DMS153 treated with DMSO at 0.1 percent for 48 hours (cell line): ENCODE results near the gene NBEAL1.
"Not testable (repeated sequence)": the region's sequence is repeated elsewhere in the genome, so short reads cannot be mapped to it uniquely, and the experiment has no call there.

ENCODE experiments used
- DNase-seq: peaks from one replicate; lab custom pipeline; 2025; ENCODE audit not compliant: unreplicated experiment; lab: John Stamatoyannopoulos, UW

NBEAL1 gene

DNA sequence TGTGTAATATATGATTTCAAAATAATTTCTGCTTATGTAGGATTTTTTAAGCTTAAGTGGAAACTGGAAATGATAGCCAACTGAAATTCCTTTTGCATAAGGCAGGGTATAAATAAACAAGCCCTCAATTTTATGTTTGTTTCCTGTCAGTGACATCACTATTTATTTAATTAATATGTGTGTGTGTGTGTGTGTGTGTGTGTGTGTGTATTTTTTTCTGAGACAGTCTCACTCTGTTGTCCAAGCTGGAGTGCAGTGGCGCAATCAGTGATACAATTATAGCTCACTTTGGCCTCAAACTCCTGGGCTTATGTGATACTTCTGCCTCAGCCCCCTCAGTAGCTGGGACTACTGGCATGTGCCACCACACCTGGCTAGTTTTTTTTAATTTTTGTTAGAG, 194.9 kb downstream of the NBEAL1 start:
- no peak for DNase-seq

DNA sequence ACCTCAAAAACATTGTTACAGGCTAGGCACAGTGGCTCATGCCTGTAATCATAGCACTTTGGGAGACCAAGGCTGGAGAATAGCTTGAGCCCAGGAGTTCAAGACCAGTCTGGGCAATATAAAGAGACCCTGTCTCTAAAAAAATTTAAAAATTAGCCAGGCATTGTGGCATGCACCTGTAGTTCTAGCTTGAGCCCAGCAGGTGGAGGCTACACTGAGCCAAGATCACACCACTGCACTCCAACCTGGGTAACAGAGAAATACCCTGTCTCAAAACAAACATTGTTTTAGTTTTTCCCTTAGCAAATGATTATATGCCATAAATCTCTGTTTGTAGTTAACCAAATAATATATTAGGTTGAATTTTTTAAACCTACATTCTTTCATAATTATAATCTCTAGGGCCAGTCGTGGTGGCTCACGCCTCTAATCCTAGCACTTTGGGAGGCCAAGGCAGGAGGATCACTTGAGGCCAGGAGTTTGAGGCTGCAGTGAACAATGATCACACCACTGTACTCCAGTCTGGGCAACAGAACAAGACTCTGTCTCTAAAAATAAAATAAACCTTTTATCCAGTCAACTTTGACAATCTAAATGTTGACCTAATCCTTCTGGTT, 210.9 kb downstream of the NBEAL1 start:
- DNase-seq = no peak

DNA sequence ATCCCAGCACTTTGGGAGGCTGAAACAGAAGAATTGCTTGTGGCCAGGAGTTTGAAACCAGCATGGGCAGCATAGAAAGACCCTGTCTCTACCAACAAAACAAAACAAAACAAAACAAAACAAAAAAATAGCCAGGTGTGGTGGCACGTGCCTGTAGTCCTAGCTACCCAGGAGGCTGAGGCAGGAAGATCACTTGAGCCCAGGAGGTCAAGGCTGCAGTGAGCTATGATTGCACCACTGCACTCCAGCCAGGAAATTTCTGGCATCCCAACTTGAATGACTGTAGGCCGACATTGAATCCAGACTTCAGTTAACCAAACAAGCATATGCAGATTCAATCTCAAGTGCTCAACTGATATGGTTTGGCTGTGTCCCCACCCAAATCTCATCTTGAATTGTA, 215.0 kb downstream of the NBEAL1 start:
- not testable (repeated sequence) for DNase-seq

DNA sequence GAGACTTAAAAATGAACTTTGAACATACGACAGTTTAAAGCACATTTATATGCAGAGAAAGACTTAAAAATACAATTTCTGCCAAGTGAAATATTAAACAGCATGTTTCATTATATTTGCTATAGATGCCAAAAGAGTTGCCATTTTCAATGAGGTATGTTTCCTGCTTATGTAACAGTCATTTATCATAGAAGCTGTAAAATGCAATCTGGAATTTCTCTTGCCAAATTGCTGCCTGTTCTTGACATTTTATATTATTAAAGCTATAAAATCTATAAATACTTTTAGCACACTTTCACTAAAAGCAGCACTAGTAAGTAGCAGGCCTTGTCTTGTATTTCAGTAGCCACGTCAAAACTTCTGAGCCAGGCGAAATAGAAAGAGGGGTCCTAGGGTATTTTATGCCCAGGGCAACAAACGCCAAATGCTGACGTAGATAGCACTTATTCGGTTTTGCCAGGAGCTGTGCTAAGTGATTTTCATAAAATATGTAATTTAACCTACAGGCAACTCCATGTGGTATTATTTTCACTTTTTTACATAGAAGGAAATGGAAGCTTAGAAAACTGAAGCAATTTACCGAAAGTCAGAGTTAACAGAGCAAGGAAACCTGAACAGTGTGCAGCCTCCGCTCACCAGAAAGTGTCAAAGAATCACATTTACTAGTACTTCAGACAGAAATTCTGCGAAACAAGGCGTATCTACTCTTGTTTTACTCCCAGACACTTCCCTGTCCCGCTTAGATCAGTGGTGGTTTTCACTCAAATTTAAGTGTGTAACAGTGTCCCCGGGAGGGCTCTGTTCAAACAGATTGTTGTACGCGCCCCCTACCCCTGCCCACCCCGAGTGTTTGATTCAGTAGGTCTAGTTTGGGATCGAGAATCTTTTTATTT, 222.9 kb downstream of the NBEAL1 start:
- DNase-seq = no peak

DNA sequence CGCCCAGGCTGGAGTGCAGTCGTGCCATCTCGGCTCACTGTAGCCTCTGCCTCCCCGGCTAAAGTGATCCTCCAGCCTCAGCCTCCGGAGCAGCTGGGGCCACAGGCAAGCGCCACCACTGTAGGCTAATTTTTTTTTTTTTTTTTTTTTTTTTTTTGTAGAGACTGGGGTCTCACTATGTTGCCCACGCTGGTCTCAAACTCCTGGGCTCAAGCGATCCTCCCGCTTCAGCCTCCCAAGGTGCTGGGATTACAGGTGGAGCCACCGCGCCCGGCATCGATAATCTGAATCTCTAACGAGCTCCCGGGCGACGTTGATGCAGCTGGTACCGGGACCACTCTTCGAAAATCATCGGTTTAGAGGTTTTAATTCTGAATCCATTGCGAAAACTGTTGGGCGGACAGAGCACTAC, 223.6 kb downstream of the NBEAL1 start:
- DNase-seq = no peak

DNA sequence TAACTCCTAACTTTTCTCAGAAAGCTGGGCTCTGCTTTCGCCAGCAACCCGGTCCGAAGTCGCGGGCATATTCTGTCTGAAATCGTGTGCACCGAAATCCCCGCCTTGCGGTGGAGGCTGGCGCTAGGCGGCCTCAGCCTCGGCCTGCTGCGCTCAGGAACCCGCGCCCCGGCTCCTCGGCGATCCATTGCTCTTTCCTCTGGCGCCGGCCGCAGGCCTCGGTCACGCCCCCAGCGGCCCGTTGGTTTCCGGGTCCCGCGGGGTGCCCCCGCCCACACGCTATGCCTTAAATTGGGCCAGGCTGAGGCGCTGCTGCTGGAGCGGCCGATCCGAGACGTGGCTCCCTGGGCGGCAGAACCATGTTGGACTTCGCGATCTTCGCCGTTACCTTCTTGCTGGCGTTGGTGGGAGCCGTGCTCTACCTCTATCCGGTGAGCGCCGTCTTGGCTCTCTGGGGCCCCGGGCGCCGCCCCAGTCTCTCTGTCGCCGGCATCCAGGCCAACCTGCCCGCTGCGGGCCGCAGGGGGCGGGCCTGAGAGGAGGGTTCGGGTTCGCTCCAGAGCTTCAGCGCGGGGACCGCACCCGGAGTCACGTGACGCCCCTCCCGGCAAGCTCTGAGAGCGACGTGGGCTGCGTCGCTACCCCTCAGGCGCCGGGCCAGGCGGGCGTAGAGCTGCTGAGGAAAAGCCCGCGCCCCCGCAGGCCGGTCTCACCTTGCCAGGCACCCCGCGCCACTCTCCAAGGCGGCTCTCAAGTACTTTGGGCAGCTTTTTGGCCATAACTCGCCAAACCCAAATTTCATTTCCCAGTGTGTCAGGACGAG, 224.2 kb downstream of the NBEAL1 start, which contains the start of gene CYP20A1:
TSS of gene CYP20A1 (plus strand) at position 315 of the 823 bp plus-strand sequence. CDS start at position 360, 45 bp downstream.
- peak; percentile 97 for DNase-seq

DNA sequence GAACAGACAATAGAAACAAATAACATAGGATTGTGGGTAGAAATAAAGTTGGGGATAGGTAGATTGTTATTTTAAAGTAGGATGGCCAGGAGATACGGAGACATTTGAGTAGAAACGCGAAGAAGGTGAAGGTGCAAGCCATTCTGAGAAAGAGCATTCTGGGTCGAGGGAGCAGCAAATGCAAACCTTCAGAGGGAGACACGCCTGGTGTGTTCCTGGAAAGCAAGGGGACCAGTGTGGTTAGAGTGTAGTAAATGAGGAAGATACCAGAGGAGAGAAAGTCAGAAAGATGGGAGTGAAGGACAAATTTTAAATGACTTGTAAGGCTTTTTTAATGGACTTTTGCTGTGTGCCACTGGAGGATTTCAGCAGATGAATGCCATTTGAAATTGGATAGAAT, 225.8 kb downstream of the NBEAL1 start:
- DNase-seq = no peak

DNA sequence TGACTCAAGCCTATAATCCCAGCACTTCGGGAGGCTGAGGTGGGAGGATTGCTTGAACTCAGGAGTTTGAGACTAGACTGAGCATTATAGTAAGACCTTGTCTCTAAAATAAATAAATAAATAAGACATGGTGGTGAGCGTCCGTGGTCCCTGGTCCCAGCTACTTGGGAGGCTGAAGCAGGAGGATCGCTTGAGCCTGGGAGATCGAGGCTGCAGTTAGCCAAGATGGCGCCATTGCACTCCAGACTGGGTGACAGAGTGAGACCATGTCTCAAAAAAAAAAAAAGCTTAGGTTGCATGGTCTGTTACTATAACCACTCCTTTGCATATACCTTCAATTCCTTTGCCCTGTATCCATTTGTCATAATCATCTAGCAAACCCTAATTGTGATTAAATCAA, 227.8 kb downstream of the NBEAL1 start:
- DNase-seq = no peak

DNA sequence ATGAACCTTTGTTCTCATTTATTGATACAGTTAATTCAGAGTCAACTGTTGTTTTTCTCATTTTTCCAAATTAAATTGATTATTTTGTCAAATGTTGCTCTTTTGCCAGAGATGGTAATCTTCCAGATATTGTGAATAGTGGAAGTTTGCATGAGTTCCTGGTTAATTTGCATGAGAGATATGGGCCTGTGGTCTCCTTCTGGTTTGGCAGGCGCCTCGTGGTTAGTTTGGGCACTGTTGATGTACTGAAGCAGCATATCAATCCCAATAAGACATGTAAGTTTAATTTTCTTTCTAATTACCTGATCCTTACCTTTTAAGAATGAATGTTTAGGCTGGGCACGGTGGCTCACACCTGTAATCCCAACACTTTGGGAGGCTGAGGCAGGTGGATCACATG, 232.0 kb downstream of the NBEAL1 start:
- no peak for DNase-seq

DNA sequence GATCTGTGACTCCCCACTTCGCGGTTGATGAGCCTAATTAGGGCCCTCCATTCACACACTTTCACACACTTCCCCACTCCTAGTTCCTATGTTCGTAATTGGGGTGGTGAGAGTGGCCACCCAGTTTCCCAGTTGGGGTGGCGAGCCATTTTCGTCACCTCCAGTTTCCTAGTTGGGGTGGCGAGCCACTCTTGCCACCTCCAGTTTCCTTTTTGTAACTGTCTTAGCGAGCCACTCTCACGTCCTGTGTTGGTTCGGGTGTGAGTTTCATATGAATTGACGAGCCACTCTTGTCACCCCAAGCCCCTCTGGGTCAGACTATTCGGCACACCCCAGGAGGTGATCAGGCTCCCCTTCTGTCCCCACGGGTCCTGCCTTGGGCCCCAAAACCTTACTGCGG, 238.1 kb downstream of the NBEAL1 start:
- DNase-seq = no peak

DNA sequence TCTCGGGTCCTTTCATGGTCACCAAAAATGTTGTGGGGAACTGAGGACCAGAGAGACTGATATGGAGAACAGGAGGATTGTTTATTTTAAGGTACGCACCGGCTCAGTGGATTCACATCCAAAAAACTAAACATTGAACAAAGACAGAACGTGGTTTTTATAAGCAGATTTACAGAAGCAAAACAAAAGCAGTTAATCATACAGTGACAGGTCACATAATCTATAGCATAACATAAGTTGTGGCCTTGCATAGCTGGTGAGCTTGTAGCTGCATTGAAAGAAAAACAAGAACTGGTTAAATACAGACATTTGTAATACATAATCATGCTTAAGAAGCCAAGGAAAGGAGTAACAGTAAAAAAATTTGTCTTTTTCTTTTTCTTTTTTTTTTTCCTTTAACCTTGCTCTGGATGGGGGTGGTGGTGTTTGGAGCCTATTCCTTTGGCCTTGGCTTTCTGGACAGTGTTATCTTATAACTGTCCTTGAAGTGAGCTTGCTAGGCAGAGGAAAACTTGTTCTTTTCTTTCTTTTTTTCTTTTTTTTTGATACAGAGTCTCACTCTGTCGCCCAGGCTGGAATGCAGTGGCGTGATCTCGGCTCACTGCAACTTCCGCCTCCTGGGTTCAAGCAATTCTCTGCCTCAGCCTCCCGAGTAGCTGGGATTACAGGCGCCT, 238.9 kb downstream of the NBEAL1 start:
- DNase-seq = not testable (repeated sequence)

DNA sequence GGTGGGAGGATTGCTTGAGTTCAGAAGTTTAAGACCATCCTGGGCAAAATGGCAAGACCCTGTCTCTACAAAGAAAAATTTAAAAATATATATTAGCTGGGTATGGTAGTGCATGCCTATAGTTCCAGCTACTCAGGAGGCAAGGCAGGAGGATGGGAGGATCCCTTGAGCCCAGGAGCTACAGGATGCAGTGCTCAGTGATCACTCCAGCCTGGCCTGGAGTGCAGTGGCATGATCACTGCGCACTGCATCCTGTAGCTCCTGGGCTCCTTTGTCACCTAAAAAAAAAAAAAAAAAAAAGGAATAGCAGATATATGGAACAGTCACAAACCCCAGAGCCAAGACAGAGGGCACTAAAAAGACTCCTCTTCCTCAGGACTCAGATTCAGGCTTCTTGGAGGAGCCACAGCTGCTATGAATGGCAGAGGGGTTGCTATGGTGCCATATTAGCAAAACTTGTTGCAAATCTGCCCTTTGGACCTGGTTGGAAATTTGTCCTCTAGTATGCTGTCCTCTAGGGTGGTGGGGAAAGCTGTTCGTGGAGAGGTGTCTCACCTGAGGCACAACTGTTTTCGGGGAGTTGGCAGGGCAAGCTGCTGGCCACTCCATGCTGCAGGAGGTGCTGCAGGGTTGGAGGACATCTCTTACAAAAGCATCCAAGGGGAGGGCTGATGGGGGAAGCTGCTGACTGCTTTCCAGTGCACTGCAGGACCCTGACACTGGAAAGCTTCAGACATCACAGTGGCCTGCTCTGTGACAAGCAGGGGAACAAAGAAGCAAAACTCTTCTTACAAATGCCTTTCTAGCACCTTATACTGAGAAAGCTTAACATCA, 246.9 kb downstream of the NBEAL1 start:
- DNase-seq = no peak
